GM18870 (cell line): Measurements from ENCODE around the gene TBC1D22A.
"Not testable (repeated sequence)": the region's sequence is repeated elsewhere in the genome, so short reads cannot be mapped to it uniquely, and the experiment has no call there.

Source experiments
- ATAC-seq: cut with Tn5 transposase; IDR thresholded peaks from one replicate; pipeline ENCODE4 v1.9.1; 2021; ENCODE audit warnings: moderate library complexity; ENCODE audit not compliant: unreplicated experiment

TBC1D22A gene

GRCh38 chr22:46966495-46966845 is 204.0 kb downstream of the TBC1D22A start:
- ATAC-seq = no peak

- no peak for ATAC-seq
Observed at GRCh38 chr22:46966846-46967245, 204.4 kb downstream of the TBC1D22A start.

DNA sequence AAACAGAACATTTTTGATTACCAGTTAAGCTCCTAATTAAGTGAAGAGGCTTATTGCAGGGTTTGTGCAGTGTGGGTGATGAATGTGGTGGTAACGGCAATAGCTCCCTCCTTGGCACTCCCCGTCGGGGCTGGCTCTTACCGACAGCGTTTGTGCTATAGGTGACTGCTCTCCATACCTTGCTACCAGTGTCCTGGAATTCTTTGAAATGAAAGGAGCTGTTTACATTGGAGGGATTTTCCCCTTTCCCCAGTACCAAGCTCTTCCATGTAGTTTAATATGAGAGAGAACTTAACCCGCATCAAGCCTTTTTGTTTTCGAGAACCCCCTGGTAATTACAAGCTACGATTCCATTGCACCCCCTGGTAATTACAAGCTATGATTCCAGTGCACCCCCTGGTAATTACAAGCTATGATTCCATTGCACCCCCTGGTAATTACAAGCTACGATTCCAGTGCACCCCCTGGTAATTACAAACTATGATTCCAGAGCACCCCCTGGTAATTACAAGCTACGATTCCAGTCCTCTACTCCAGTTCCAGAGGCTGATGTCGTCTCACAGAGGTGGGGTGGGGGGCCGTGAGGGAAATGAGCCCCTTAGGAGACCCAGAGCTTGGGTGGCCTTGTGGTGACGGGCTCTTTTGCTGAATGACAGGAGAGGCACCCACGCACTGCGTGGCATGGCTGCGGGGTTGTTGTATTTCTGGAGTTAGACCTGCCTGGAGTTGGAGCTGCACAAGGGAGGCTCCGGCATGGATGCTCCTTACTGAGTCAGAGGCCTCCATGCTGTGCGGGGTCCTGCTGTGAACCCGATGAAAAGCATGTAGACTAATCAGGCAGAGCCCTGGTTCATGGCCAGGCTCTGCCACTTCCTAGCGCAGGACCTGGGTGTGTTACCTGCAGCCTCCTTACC is 205.3 kb downstream of the TBC1D22A start:
- ATAC-seq = no peak

DNA sequence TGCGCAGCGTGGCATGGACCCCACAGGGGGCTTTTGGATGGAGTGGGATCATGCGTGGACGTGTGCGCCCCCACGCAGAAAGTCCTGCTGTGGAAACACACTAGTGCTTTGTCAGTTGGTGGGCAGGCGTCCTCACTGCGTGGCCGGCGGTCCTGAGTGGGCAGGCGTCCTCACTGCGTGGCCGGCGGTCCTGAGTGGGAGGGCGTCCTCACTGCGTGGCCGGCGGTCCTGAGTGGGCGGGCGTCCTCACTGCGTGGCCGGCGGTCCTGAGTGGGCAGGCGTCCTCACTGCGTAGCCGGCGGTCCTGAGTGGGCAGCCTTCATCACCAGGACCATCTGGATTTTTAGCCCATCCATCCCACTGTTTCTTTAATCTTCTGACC is 205.9 kb downstream of the TBC1D22A start:
- ATAC-seq = no peak

DNA sequence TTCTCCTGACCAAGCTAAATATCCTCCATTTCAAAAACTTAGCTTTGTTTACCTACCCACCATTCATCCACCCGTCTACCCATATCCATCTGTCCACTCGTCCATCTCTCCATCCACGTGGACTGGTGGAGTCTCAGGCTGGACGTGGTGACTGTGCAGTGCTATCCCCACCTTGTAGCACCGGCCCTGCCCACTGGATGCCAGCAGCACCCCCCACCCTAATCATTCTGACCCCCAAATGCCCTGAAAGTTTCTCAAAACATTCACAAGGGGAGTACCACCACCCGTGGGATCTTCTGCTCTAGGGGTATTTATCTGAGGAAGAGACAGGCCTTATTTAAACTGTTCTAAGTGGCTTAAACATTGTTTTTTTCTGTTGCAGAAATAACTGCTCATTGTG is 206.4 kb downstream of the TBC1D22A start:
- no peak for ATAC-seq

GRCh38 chr22:46969491-46969890 is 207.0 kb downstream of the TBC1D22A start:
- peak; percentile 85 for ATAC-seq

DNA sequence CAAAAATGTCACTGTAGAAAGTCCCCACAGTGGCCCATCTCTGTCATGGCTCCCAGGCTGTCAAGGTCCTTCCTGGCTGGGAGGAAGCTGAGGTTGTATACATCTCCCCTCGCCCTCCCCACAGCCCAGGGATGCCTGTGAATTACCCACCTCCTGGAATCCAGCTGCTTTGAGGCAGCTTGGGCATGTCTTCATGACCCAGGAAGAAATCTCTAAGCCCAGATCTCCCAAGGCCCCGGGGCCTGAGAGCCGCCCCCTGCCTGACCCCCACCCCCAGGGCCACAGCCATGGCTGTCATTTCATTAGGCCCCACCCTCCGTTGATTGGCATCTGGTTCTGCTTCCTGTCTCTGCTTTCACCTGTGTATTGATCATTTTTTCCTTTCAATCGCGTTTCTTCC is 207.5 kb downstream of the TBC1D22A start:
- no peak for ATAC-seq

GRCh38 chr22:46970411-46971098 is 208.1 kb downstream of the TBC1D22A start:
- no peak for ATAC-seq

DNA sequence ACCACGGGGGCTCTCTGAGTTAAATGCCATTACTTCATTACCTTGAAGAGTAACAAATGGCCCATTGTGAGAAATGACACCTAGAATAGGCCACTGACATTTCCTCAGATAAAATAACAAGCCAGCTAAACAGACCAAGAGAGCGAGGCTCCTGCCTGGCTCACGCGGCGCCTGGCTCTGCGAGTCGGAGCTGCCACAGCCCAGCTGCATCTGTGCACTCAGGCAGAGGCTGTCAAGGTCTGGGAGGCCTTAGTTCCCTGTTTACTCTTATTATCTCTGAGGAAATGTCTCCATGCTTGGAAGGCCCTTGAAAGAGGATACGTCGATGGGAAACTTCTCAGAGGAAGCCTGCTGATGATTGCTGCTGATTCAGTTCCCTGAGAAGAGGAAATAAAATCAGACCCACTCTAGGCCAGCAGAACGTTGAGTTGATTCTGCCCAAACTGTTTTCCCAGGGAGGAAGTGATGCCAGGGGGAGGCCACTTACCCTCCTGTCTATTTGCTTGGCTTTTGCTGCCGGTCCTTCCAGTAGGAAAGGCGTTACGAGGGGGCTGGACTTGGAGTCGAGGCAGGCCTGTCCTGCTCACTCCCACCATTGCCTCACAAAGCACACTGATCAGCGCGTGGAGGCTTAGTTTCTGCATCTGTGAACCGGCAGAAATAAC is 208.8 kb downstream of the TBC1D22A start:
- no peak for ATAC-seq

DNA sequence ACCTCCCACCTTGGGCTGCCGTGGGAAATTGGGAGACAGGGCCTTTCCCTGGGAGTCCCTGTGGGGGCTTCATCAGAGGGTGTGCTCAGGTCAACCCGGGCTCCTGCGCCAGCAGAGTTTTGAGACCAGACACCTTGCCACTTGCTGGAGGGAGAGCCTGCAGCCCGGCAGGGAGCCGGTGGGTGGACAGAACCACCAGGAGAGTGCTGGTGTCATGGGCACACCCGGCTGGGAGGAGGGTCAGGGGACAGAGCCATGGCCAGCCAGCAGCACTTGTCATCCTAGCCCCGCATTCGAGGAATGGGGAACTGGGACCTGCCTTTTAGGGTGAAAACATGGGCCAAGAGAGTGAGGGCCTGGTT is 209.3 kb downstream of the TBC1D22A start:
- ATAC-seq = no peak

- no peak for ATAC-seq
Observed at GRCh38 chr22:46972256-46972655, 209.8 kb downstream of the TBC1D22A start.

DNA sequence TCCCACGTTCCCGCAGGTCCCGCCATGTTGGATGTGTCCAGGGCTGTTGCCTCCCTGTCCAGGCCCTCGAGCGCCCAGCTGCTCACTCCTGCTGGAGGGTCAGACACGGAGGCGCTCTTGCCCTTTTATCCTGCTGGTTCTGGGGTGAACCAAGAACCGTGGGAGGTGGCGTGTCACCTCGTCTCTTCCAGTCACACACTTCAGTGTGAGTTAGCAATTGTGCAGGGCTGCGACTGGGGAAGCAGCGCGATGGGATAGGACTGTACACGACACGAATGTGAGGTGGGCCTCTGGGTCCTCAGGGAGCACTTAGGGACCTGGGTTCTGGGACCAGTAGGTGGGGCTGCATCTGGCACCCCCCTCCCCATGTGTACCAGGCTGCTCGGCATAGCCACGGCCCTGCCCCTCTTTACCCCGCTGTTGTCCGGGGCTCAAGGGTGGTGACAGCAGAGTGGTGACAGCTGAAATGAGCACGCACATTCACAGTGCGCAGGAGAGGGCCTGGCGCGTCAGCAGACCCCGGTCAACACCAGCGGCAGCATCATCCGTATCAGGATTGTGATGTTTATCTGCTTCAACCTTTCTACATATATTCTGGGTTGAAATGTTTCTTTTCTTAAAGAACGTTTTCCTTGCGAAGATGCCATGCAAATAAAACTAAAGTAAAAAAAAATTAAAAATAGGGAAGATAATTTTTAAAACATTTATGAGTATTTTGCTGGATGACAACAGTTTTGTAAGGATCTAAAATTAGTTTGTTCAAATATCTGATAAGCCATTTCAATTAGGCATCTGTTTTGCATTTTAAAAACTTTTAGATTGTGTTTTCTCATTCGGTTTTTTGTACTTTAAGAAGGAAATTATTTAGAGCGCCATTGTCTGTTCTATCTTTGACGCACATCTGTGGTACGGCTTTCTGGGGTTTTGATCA is 210.7 kb downstream of the TBC1D22A start:
- ATAC-seq = no peak

- no peak for ATAC-seq
Observed at GRCh38 chr22:46974077-46974476, 211.6 kb downstream of the TBC1D22A start.

- no peak for ATAC-seq
Observed at GRCh38 chr22:46974631-46975585, 212.5 kb downstream of the TBC1D22A start.

DNA sequence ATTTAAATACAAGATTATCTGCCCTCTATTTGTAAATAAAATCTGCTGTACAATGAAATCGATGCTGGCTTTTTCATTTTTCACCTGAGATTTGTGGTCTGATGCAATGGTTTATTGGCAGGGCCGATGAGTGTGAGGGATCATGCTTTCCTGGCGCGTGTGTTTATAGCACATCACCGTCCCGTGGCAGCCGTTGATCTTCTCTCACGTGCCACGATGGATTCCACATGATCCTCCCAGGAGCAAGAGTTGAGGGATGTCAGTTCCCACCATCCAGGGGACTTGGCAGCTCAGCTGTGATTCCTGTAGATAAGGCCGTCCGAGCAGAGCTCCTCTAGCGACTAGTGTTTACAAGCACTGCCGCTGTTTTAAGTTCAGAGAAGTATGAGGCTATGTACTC is 213.7 kb downstream of the TBC1D22A start:
- no peak for ATAC-seq

GRCh38 chr22:46976598-46976997 is 214.1 kb downstream of the TBC1D22A start:
- no peak for ATAC-seq

DNA sequence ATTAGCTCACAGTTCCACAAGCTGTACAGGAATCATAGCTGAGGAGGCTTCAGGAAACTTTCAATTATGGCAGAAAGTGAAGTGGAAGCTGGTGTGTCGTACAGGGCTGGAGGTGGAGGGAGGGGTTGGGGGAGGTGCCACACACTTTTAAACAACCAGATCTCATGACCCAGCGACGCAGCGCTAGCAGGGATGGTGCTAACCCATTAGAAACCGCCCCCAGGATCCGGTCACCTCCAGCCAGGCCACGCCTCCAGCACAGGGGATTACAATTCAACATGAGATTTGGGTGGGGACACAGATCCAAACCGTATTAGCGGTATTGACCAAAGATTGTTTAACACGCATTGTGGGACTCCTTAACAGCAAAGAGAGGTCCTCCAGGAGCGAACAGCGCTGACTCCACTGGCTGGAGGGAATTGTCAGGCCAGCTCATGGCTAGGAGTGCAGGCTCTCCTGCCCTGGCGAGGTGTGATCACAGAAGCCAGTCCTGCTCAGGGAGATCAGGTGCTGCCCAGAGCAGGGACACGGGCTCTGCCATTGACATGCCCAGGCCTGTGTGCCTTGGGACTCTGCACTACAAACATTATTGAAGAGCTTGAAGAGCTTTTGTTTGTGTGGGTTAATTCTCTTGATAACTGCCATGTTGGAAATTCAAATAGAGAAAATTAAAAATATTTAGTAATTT is 215.3 kb downstream of the TBC1D22A start:
- ATAC-seq = no peak

- ATAC-seq = not testable (repeated sequence)
Observed at GRCh38 chr22:46978668-46979067, 216.2 kb downstream of the TBC1D22A start.

DNA sequence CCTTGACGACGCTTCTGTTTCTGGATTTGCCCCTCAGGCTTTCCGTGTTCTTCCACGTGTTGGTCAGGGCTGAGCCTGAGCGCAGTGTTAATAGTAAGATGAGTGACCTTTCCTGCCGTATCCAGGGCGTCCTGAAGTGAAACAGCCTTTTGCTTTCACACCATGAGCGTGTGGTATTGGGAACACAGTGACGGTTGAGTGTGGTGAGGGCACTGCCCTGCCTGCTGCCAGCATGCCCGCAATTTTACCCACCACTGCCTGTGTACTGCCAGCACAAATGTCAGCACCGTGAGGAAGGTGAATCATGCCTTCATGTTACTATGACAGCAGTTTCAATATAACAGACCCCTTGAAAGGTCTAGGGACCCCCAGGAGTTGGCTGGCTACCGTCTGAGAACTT is 217.1 kb downstream of the TBC1D22A start:
- ATAC-seq = no peak
